GM23338 (cell line): Measurements from ENCODE around the gene IPO7. TPM values are rescaled to one million over a fixed set of nuclear protein-coding genes. Genes with fewer than 3 reads are reported as not detected.

Experiments
- ATAC-seq: fragments of 200-7000 bp; cut with Tn5 transposase; 3 replicates; pipeline ENCODE4 v1.9.1; 2020
- DNase-seq: peaks from one replicate; pipeline ENCODE4 v3.0.0-alpha.2; 2015; ENCODE audit warnings: low spot score
- H2AFZ ChIP-seq: fragments of 200-600 bp; sonication (generic); 2 replicates; pipeline ENCODE4 v1.8.0; 2016; ENCODE audit warnings: antibody characterized with exemption, mild to moderate bottlenecking, moderate library complexity
- H3F3A ChIP-seq: fragments of 200-600 bp; sonication (generic); replicated peaks from 2 replicates; pipeline ENCODE4 v1.8.0; 2017; ENCODE audit warnings: antibody characterized with exemption, mixed run types, low read depth
- H3K27ac ChIP-seq: fragments of 200-600 bp; sonication (generic); 2 replicates; pipeline ENCODE4 v1.6.1; 2016; ENCODE audit warnings: low read depth
- H3K27me3 ChIP-seq: fragments of 200-600 bp; sonication (generic); 2 replicates; pipeline ENCODE4 v1.8.0; 2016; ENCODE audit warnings: mild to moderate bottlenecking, mixed run types, moderate library complexity; ENCODE audit not compliant: insufficient read depth
- H3K36me3 ChIP-seq: fragments of 200-600 bp; sonication (generic); 2 replicates; pipeline ENCODE4 v1.8.0; 2016; ENCODE audit warnings: mild to moderate bottlenecking; ENCODE audit not compliant: insufficient read depth
- H3K4me1 ChIP-seq: fragments of 200-600 bp; sonication (generic); 2 replicates; pipeline ENCODE4 v1.8.0; 2016; ENCODE audit warnings: mild to moderate bottlenecking, moderate library complexity; ENCODE audit not compliant: insufficient read depth
- H3K4me2 ChIP-seq: fragments of 200-600 bp; sonication (generic); 2 replicates; pipeline ENCODE4 v1.7.1; 2017; ENCODE audit warnings: mixed run types
- H3K4me3 ChIP-seq: fragments of 200-600 bp; sonication (generic); 2 replicates; pipeline ENCODE4 v1.6.1; 2016; ENCODE audit warnings: mixed run types
- H3K79me2 ChIP-seq: fragments of 200-600 bp; sonication (generic); replicated peaks from 2 replicates; pipeline ENCODE4 v1.8.0; 2017; ENCODE audit warnings: mild to moderate bottlenecking; ENCODE audit not compliant: insufficient read depth
- H3K9me2 ChIP-seq: fragments of 200-600 bp; sonication (generic); 2 replicates; pipeline ENCODE4 v1.8.0; 2017; ENCODE audit not compliant: insufficient read depth
- H4K20me1 ChIP-seq: fragments of 200-600 bp; sonication (generic); replicated peaks from 2 replicates; pipeline ENCODE4 v1.8.0; 2017; ENCODE audit warnings: mild to moderate bottlenecking; ENCODE audit not compliant: insufficient read depth
- H3K27ac Mint-ChIP-seq: 2 replicates; pipeline ENCODE4 v1.8.0; 2020; ENCODE audit warnings: inconsistent platforms, mild to moderate bottlenecking, moderate library complexity, mixed read lengths
- H3K27me3 Mint-ChIP-seq: 3 replicates; pipeline ENCODE4 v1.8.0; 2022; ENCODE audit warnings: low read depth, mild to moderate bottlenecking, moderate library complexity, mixed read lengths, inconsistent platforms; ENCODE audit not compliant: insufficient read depth, poor library complexity
- H3K36me3 Mint-ChIP-seq: 3 replicates; pipeline ENCODE4 v1.8.0; 2021; ENCODE audit warnings: low read depth, mild to moderate bottlenecking, inconsistent platforms, moderate library complexity, mixed read lengths
- H3K4me1 Mint-ChIP-seq: 3 replicates; pipeline ENCODE4 v1.8.0; 2020; ENCODE audit warnings: mild to moderate bottlenecking, inconsistent platforms, mixed read lengths
- H3K4me3 Mint-ChIP-seq: 3 replicates; pipeline ENCODE4 v1.8.0; 2021; ENCODE audit warnings: moderate library complexity, mild to moderate bottlenecking, inconsistent platforms, mixed read lengths
- H3K9me3 Mint-ChIP-seq: 3 replicates; pipeline ENCODE4 v1.8.0; 2020; ENCODE audit warnings: moderate library complexity, mild to moderate bottlenecking, inconsistent platforms, mixed read lengths
- EZH2phosphoT487 ChIP-seq: fragments of 200-600 bp; sonication (generic); IDR thresholded peaks from one replicate; pipeline ENCODE4 v1.8.1; 2018; ENCODE audit warnings: antibody characterized with exemption; ENCODE audit not compliant: unreplicated experiment
- NANOG ChIP-seq: IDR thresholded peaks from 2 replicates; pipeline ENCODE4 v1.6.1; 2016; ENCODE audit warnings: antibody characterized with exemption, borderline replicate concordance
- POLR2AphosphoS5 ChIP-seq: IDR thresholded peaks from 2 replicates; pipeline ENCODE4 v1.6.1; 2016; ENCODE audit warnings: antibody characterized with exemption, low read depth
- ZNF114 ChIP-seq: fragments of 250-450 bp; sonication (Bioruptor Pico); IDR thresholded peaks from 2 replicates; pipeline ENCODE4 v1.5.0; 2020; ENCODE audit warnings: mild to moderate bottlenecking, moderate library complexity
- ZNF331 ChIP-seq: fragments of 250-450 bp; sonication (Bioruptor Pico); IDR thresholded peaks from 2 replicates; pipeline ENCODE4 v1.5.0; 2020; ENCODE audit warnings: low read depth, mild to moderate bottlenecking, moderate library complexity
- polyA plus RNA-seq: library from polyadenylated mRNA; unstranded; fragments of >200 nt; fragmentation: Nextera tagmentation; extraction: Ambion mirVana; gene quantifications from 2 replicates; pipeline ENCODE4 v1.2.1, GENCODE V29; 2016
- total RNA-seq: library from RNA; depleted of rRNA; stranded (reverse); fragments of >200 nt; shearing (Covaris generic); gene quantifications from 2 replicates; pipeline ENCODE4 v1.2.3, GENCODE V29; 2014
- TF ChIP-seq, protein P1 (sequence below): fragments of 250-450 bp; sonication (Bioruptor Pico); IDR thresholded peaks from 2 replicates; pipeline ENCODE4 v1.5.0; 2020; ENCODE audit warnings: mild to moderate bottlenecking, moderate library complexity
- TF ChIP-seq, protein P2 (sequence below), 2 experiments: fragments of 200-600 bp in 1 of 2; sonication (generic) in 1 of 2; conservative IDR thresholded peaks; 2 replicates each; pipeline versions ENCODE4 v1.5.1 to v1.6.1; 2016 to 2017; ENCODE audit warnings: antibody characterized with exemption in 2 of 2, low read depth in 2 of 2, mild to moderate bottlenecking in 2 of 2, moderate library complexity in 1 of 2

IPO7 gene
- total and polyA plus RNA-seq, 2 experiments from 2014 or later, result 56.1 to 271 TPM

DNA sequence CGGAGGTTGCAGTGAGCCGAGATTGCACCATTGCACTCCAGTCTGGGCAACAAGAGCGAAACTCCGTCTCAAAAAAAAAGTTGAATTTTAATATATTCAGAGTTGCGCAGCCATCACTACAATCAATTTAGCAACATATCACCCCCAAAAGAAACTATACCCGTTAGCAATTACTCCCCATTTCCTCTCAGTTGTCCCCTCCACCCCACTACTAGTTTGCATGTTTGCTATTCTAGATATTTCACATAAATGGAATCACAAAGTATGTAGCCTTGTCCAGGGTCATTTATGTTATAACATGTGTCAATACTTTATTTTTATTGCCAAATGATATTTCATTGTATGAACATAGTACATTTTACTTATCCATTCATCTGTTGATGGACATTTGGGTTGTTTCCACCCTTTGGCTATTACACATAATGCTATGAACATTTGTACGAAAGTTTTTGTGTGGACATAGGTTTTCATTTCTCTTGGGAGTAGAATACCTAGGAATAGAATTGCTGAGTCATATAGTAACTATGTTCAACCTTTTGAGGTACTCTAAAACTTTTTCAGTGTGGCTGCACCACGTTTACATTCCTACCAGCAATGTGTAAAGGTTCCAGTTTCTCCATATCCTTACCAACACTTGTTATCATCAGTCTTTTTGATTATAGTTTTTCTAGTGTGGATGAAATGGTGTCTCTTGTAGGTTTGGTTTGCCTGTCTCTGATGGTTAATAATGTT is 78.5 kb downstream of the IPO7 start (continued):
- TF ChIP-seq, protein P1, sequence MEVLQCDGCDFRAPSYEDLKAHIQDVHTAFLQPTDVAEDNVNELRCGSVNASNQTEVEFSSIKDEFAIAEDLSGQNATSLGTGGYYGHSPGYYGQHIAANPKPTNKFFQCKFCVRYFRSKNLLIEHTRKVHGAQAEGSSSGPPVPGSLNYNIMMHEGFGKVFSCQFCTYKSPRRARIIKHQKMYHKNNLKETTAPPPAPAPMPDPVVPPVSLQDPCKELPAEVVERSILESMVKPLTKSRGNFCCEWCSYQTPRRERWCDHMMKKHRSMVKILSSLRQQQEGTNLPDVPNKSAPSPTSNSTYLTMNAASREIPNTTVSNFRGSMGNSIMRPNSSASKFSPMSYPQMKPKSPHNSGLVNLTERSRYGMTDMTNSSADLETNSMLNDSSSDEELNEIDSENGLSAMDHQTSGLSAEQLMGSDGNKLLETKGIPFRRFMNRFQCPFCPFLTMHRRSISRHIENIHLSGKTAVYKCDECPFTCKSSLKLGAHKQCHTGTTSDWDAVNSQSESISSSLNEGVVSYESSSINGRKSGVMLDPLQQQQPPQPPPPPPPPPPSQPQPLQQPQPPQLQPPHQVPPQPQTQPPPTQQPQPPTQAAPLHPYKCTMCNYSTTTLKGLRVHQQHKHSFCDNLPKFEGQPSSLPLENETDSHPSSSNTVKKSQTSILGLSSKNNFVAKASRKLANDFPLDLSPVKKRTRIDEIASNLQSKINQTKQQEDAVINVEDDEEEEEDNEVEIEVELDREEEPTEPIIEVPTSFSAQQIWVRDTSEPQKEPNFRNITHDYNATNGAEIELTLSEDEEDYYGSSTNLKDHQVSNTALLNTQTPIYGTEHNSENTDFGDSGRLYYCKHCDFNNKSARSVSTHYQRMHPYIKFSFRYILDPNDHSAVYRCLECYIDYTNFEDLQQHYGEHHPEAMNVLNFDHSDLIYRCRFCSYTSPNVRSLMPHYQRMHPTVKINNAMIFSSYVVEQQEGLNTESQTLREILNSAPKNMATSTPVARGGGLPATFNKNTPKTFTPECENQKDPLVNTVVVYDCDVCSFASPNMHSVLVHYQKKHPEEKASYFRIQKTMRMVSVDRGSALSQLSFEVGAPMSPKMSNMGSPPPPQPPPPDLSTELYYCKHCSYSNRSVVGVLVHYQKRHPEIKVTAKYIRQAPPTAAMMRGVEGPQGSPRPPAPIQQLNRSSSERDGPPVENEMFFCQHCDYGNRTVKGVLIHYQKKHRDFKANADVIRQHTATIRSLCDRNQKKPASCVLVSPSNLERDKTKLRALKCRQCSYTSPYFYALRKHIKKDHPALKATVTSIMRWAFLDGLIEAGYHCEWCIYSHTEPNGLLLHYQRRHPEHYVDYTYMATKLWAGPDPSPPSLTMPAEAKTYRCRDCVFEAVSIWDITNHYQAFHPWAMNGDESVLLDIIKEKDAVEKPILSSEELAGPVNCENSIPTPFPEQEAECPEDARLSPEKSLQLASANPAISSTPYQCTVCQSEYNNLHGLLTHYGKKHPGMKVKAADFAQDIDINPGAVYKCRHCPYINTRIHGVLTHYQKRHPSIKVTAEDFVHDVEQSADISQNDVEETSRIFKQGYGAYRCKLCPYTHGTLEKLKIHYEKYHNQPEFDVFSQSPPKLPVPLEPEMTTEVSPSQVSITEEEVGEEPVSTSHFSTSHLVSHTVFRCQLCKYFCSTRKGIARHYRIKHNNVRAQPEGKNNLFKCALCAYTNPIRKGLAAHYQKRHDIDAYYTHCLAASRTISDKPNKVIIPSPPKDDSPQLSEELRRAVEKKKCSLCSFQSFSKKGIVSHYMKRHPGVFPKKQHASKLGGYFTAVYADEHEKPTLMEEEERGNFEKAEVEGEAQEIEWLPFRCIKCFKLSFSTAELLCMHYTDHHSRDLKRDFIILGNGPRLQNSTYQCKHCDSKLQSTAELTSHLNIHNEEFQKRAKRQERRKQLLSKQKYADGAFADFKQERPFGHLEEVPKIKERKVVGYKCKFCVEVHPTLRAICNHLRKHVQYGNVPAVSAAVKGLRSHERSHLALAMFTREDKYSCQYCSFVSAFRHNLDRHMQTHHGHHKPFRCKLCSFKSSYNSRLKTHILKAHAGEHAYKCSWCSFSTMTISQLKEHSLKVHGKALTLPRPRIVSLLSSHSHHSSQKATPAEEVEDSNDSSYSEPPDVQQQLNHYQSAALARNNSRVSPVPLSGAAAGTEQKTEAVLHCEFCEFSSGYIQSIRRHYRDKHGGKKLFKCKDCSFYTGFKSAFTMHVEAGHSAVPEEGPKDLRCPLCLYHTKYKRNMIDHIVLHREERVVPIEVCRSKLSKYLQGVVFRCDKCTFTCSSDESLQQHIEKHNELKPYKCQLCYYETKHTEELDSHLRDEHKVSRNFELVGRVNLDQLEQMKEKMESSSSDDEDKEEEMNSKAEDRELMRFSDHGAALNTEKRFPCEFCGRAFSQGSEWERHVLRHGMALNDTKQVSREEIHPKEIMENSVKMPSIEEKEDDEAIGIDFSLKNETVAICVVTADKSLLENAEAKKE (CRISPR knock-in tag), result no peak
- TF ChIP-seq, protein P2, sequence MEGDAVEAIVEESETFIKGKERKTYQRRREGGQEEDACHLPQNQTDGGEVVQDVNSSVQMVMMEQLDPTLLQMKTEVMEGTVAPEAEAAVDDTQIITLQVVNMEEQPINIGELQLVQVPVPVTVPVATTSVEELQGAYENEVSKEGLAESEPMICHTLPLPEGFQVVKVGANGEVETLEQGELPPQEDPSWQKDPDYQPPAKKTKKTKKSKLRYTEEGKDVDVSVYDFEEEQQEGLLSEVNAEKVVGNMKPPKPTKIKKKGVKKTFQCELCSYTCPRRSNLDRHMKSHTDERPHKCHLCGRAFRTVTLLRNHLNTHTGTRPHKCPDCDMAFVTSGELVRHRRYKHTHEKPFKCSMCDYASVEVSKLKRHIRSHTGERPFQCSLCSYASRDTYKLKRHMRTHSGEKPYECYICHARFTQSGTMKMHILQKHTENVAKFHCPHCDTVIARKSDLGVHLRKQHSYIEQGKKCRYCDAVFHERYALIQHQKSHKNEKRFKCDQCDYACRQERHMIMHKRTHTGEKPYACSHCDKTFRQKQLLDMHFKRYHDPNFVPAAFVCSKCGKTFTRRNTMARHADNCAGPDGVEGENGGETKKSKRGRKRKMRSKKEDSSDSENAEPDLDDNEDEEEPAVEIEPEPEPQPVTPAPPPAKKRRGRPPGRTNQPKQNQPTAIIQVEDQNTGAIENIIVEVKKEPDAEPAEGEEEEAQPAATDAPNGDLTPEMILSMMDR (conservative IDR thresholded peaks at IDR 0.05; ENCODE audit: low read depth in 2 of 2), result no peak
- TF ChIP-seq NANOG (no peak), POLR2AphosphoS5 (no peak), EZH2phosphoT487 (no peak), ZNF331 (CRISPR knock-in tag) (no peak)

DNA sequence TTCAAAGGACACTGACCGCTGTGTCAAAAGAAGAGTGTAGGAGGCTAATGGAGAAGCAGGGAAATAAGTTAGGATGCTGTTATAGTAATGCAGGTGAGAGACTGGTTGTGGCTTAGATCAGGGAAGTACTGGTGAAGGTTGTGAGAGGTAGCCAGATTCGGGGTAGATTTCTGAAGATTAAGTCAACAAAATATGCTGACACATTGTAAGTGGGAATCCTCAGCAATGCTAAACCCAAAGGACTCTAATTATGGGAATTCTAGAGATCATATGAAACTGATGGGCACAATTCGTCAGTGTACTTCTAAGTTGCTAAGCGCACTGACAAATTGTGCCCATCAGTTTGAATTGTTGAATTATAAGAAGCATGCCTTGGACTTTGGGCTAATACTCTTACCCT is 86.3 kb downstream of the IPO7 start:
- H3K4me3 Mint-ChIP-seq, result no peak overlapping the region
- Histone ChIP-seq H4K20me1 (peaks cover 8% of the 10 kb centered on the region), H3F3A (0 out of 2 replicates have a peak, but pooled peaks cover 2% of the 10 kb centered on the region), H3K4me3 (no peak overlapping the region), H3K4me2 (no peak overlapping the region), H3K79me2 (peaks cover 50% of the 10 kb centered on the region), H3K4me1 (no peaks in the 10 kb centered on the region), H3K36me3 (peaks cover 32% of the 10 kb centered on the region), H2AFZ (no peak overlapping the region), H3K27me3 (no peaks in the 10 kb centered on the region), H3K27ac (0 out of 2 replicates have a peak overlapping the region, but pooled peaks have one; percentile 45), H3K9me2 (no peaks in the 10 kb centered on the region)
- no peak for DNase-seq
- H3K9me3 Mint-ChIP-seq, result no peaks in the 10 kb centered on the region
- peaks cover 20% of the 10 kb centered on the region for H3K36me3 Mint-ChIP-seq
- H3K27me3 Mint-ChIP-seq, result peaks cover 2% of the 10 kb centered on the region
- no peak for ATAC-seq
- peak overlapping the region; percentile 31 for H3K27ac Mint-ChIP-seq
- no peaks in the 10 kb centered on the region for H3K4me1 Mint-ChIP-seq
- TF ChIP-seq ZNF114 (CRISPR knock-in tag), result no peak
